CD14-positive monocyte (primary cell): ENCODE data around the gene NRG3. TPM values are rescaled to one million over a fixed set of nuclear protein-coding genes. Genes with fewer than 3 reads are reported as not detected.

Experiments
- DNase-seq, 3 donors: peaks; one replicate each; pipeline ENCODE4 v3.0.0-alpha.2; 2011 to 2022
- H2AFZ ChIP-seq: 2 replicates; pipeline ENCODE4 v1.6.0; 2012; ENCODE audit warnings: mild to moderate bottlenecking, low read depth, low read length, inconsistent platforms; ENCODE audit not compliant: insufficient read depth, poor library complexity, severe bottlenecking
- H3K27ac ChIP-seq, 2 donors: 1 replicate in 1 of 2; 2 replicates in 1 of 2; pipeline ENCODE4 v1.5.1; 2012 to 2013; ENCODE audit warnings: low read length in 2 of 2, control low read depth in 1 of 2, inconsistent platforms in 1 of 2, low read depth in 1 of 2, mild to moderate bottlenecking in 1 of 2
- H3K27me3 ChIP-seq, 2 donors: one replicate each; pipeline versions ENCODE4 v1.6.0 to v1.6.1; 2011 to 2013; ENCODE audit warnings: low read length in 2 of 2; ENCODE audit not compliant: control insufficient read depth in 2 of 2, insufficient read depth in 2 of 2
- H3K36me3 ChIP-seq, 2 donors: replicated peaks in 1 of 2; 1 replicate in 1 of 2; 2 replicates in 1 of 2; pipeline versions ENCODE4 v1.5.1 to v1.6.1; 2012 to 2013; ENCODE audit warnings: low read length in 2 of 2, control low read depth in 1 of 2, inconsistent platforms in 1 of 2, mild to moderate bottlenecking in 1 of 2; ENCODE audit not compliant: insufficient read depth in 2 of 2, control insufficient read depth in 1 of 2
- H3K4me1 ChIP-seq, 2 donors: 1 replicate in 1 of 2; 2 replicates in 1 of 2; pipeline versions ENCODE4 v1.5.1 to v1.6.1; 2012 to 2013; ENCODE audit warnings: low read length in 2 of 2, control low read depth in 1 of 2, inconsistent platforms in 1 of 2, mild to moderate bottlenecking in 1 of 2, moderate library complexity in 1 of 2; ENCODE audit not compliant: insufficient read depth in 2 of 2, control insufficient read depth in 1 of 2
- H3K4me2 ChIP-seq: replicated peaks from 2 replicates; pipeline ENCODE3; 2012; ENCODE audit warnings: low read length, moderate library complexity, mild to moderate bottlenecking; ENCODE audit not compliant: poor library complexity, severe bottlenecking; ENCODE audit errors: extremely low read depth
- H3K4me3 ChIP-seq, 3 experiments: fragments of 200-600 bp in 1 of 3; sonication (generic) in 1 of 3; replicated peaks in 1 of 3; 1 replicate in 2 of 3; 2 replicates in 1 of 3; pipeline ENCODE4 v1.5.1; 2011 to 2013; ENCODE audit warnings: low read length in 3 of 3, mild to moderate bottlenecking in 3 of 3, control low read depth in 2 of 3, low read depth in 2 of 3, inconsistent platforms in 1 of 3, moderate library complexity in 1 of 3
- H3K79me2 ChIP-seq: 2 replicates; pipeline ENCODE4 v1.6.0; 2012; ENCODE audit warnings: mild to moderate bottlenecking, control low read depth, inconsistent platforms, low read length, moderate library complexity; ENCODE audit not compliant: insufficient read depth
- H3K9ac ChIP-seq: 2 replicates; pipeline ENCODE4 v1.6.0; 2017; ENCODE audit warnings: low read length, mild to moderate bottlenecking; ENCODE audit not compliant: insufficient read depth, poor library complexity, severe bottlenecking
- H3K9me3 ChIP-seq, 2 donors: replicated peaks in 1 of 2; 1 replicate in 1 of 2; 2 replicates in 1 of 2; pipeline versions ENCODE4 v1.5.1 to v1.6.1; 2012 to 2013; ENCODE audit warnings: low read length in 2 of 2, control low read depth in 1 of 2; ENCODE audit not compliant: control insufficient read depth in 1 of 2, insufficient read depth in 1 of 2
- H4K20me1 ChIP-seq: 2 replicates; pipeline ENCODE4 v1.6.0; 2012; ENCODE audit warnings: mild to moderate bottlenecking, low read length, control low read depth, moderate library complexity; ENCODE audit not compliant: insufficient read depth
- H3K27ac Mint-ChIP-seq, 7 donors: one replicate each; pipeline ENCODE4 v1.8.0; 2020; ENCODE audit warnings: mild to moderate bottlenecking in 7 of 7, mixed read lengths in 7 of 7, moderate library complexity in 6 of 7, inconsistent platforms in 2 of 7
- H3K27me3 Mint-ChIP-seq, 3 donors: one replicate each; pipeline ENCODE4 v1.8.0; 2021 to 2022; ENCODE audit warnings: low read depth in 3 of 3, mild to moderate bottlenecking in 3 of 3, mixed read lengths in 3 of 3, moderate library complexity in 3 of 3, inconsistent platforms in 1 of 3
- H3K36me3 Mint-ChIP-seq, 2 donors: one replicate each; pipeline ENCODE4 v1.8.0; 2020; ENCODE audit warnings: mixed read lengths in 2 of 2, inconsistent platforms in 1 of 2, mild to moderate bottlenecking in 1 of 2
- H3K4me1 Mint-ChIP-seq: one replicate; pipeline ENCODE4 v1.8.0; 2020; ENCODE audit warnings: mild to moderate bottlenecking, mixed read lengths
- H3K4me3 Mint-ChIP-seq, 2 donors: one replicate each; pipeline ENCODE4 v1.8.0; 2020; ENCODE audit warnings: mild to moderate bottlenecking in 2 of 2, mixed read lengths in 2 of 2, moderate library complexity in 1 of 2
- H3K9me3 Mint-ChIP-seq, 7 donors: one replicate each; pipeline ENCODE4 v1.8.0; 2020 to 2022; ENCODE audit warnings: mixed read lengths in 7 of 7, mild to moderate bottlenecking in 6 of 7, moderate library complexity in 6 of 7, inconsistent platforms in 2 of 7
- CTCF ChIP-seq: fragments of 200-600 bp; IDR thresholded peaks from one replicate; pipeline ENCODE4 v1.8.0; 2022; ENCODE audit warnings: antibody characterized with exemption, mild to moderate bottlenecking
- WGBS: methylation state at CpG from one replicate; pipeline ENCODE4 v1.1.5; 2013; ENCODE audit warnings: missing lambda C conversion rate; ENCODE audit not compliant: insufficient coverage; 5-methylcytosine and 5-hydroxymethylcytosine counted together
- intact Hi-C, 2 donors: fragments of 100-400 bp; cut with micrococcal nuclease; formaldehyde crosslinking; loops; one replicate each; pipeline versions ENCODE4 v1.15.0 to v1.15.1; 2023
- polyA plus RNA-seq, 3 donors: library from polyadenylated mRNA; depleted of rRNA in 1 of 3; unstranded in 2 of 3; stranded (reverse) in 1 of 3; fragments of 300-500 nt in 2 of 3; fragments of >200 nt in 1 of 3; fragmentation: Illumina TruSeq in 2 of 3; gene quantifications; 1 replicate in 2 of 3; 2 replicates in 1 of 3; pipeline ENCODE4 v1.2.3, GENCODE V29; 2012 to 2021

NRG3 gene
- polyA plus RNA-seq, 3 donors: not detected

GRCh38 chr10:82492647-82493046 is 617.7 kb downstream of the NRG3 start:
- intact Hi-C loops: no loop called here
- H3K4me1 Mint-ChIP-seq: no peaks in the 10 kb centered on the region
- no peak for DNase-seq
- Histone ChIP-seq H3K4me2 (no peak overlapping the region), H3K9ac (no peak overlapping the region), H3K36me3 (no peaks in the 10 kb centered on the region), H3K4me1 (no peaks in the 10 kb centered on the region), H3K4me3 (no peak overlapping the region), H3K27me3 (no peaks in the 10 kb centered on the region), H3K27ac (no peak overlapping the region), H2AFZ (no peak overlapping the region), H4K20me1 (no peaks in the 10 kb centered on the region), H3K79me2 (no peaks in the 10 kb centered on the region), H3K9me3 (no peaks in the 10 kb centered on the region)
- no peak overlapping the region for H3K27ac Mint-ChIP-seq
- no peaks in the 10 kb centered on the region for H3K36me3 Mint-ChIP-seq
- peaks cover 0 to 9% (median 0%) of the 10 kb centered on the region in 7 donors for H3K9me3 Mint-ChIP-seq
- no peak overlapping the region for H3K4me3 Mint-ChIP-seq
- no CpG with 5 or more reads among the region's 2 CpGs for WGBS
- H3K27me3 Mint-ChIP-seq: no peaks in the 10 kb centered on the region
- no peak for TF ChIP-seq CTCF

DNA sequence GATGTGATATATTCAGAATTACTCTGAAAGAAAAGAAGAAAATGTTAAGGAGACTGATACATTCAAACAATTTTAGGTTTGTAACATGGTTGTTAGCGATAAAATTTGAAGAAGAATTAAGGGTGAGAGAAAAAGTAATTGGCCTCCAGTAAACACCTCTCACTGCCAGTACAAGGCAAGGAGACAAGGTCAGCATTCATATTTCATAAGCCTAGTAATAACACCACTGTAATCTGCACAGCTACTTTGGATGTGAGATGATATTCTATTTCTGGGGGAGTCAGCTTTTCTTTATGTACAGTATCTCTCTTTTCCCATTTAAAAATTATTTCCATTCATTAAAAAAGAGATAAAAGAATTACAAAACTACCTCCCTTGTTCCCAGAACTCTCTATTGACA is 621.1 kb downstream of the NRG3 start:
- no peak for DNase-seq
- Histone ChIP-seq H3K27me3 (no peaks in the 10 kb centered on the region), H4K20me1 (no peaks in the 10 kb centered on the region), H3K4me2 (no peak overlapping the region), H3K27ac (no peak overlapping the region), H3K9ac (no peak overlapping the region), H3K36me3 (no peaks in the 10 kb centered on the region), H3K79me2 (no peaks in the 10 kb centered on the region), H3K4me1 (no peaks in the 10 kb centered on the region), H3K9me3 (no peaks in the 10 kb centered on the region), H3K4me3 (no peak overlapping the region), H2AFZ (no peak overlapping the region)
- WGBS: no CpG with 5 or more reads among the region's 1 CpG
- Mint-ChIP-seq H3K4me3 (no peak overlapping the region), H3K27me3 (no peaks in the 10 kb centered on the region), H3K27ac (no peak overlapping the region), H3K36me3 (no peaks in the 10 kb centered on the region), H3K4me1 (no peaks in the 10 kb centered on the region), H3K9me3 (peaks cover 0 to 2% (median 0%) of the 10 kb centered on the region in 7 donors)
- intact Hi-C loops: no loop called here
- no peak for TF ChIP-seq CTCF
